SK-MEL-5 (cell line): ENCODE results near the gene THY1. TPM values are rescaled to one million over a fixed set of nuclear protein-coding genes. Genes with fewer than 3 reads are reported as not detected.
A peak's percentile ranks its signal among the peaks of the same experiment; 100 is the strongest.

Source experiments
- DNase-seq: peaks from one replicate; pipeline ENCODE4 v3.0.0-alpha.2; 2016; ENCODE audit warnings: low read depth, low spot score
- in situ Hi-C: cut with HindIII; loops from 2 replicates; pipeline ENCODE4 v1.10.0; 2016; ENCODE audit warnings: low sequenced_read_pairs, high pct_unique_total_duplicates, low pct_unique_long_range_greater_than_20kb
- total RNA-seq: library from RNA; depleted of rRNA; stranded (reverse); fragments of >200 nt; shearing (Covaris generic); gene quantifications from 2 replicates; pipeline ENCODE4 v1.2.3, GENCODE V29; 2014

The THY1 gene
- total RNA-seq, 1 experiment from 2014 or later: 0.32 TPM

GRCh38 chr11:119377961-119378667, 44.9 kb downstream of the THY1 start:
- no peak for DNase-seq
- in situ Hi-C loops: no loop called here

- in situ Hi-C loops: no loop called here
- no peak for DNase-seq
These were observed 45.7 kb downstream of the THY1 start for GRCh38 chr11:119377112-119377901.

- in situ Hi-C loops: no loop called here
- no peak for DNase-seq
These were observed 46.6 kb downstream of the THY1 start for GRCh38 chr11:119376197-119376847.

GRCh38 chr11:119375337-119376196, 47.4 kb downstream of the THY1 start:
- in situ Hi-C loops: no loop called here
- DNase-seq: no peak

- DNase-seq: no peak
These were observed 48.2 kb downstream of the THY1 start for GRCh38 chr11:119374632-119375336.

GRCh38 chr11:119373921-119374631, 48.9 kb downstream of the THY1 start:
- in situ Hi-C loops: no loop called here
- peak; percentile 74 for DNase-seq

More at GRCh38 chr11:119374632-119375336, 48.2 kb downstream of the THY1 start:
- in situ Hi-C loops: no loop called here

- in situ Hi-C loops: no loop called here
- no peak for DNase-seq
These were observed 49.7 kb downstream of the THY1 start for GRCh38 chr11:119373059-119373920.

GRCh38 chr11:119372260-119373058, 50.5 kb downstream of the THY1 start:
- in situ Hi-C loops: no loop called here
- DNase-seq: no peak

- in situ Hi-C loops: no loop called here
- DNase-seq: peak; percentile 50
These were observed 51.2 kb downstream of the THY1 start for GRCh38 chr11:119371778-119372182.

- in situ Hi-C loops: no loop called here
These were observed 51.8 kb downstream of the THY1 start for GRCh38 chr11:119371067-119371601.

GRCh38 chr11:119370486-119371046, 52.4 kb downstream of the THY1 start:
- no peak for DNase-seq
- in situ Hi-C loops: no loop called here

More at GRCh38 chr11:119371067-119371601, 51.8 kb downstream of the THY1 start:
- no peak for DNase-seq

- no peak for DNase-seq
- in situ Hi-C loops: no loop called here
These were observed 53.6 kb downstream of the THY1 start for GRCh38 chr11:119369132-119369925.

- no peak for DNase-seq
- in situ Hi-C loops: no loop called here
These were observed 54.6 kb downstream of the THY1 start for GRCh38 chr11:119368121-119369034.
